Glutamatergic neuron (in vitro differentiated cells): ENCODE data around the gene SSNA1. TPM values are rescaled to one million over a fixed set of nuclear protein-coding genes. Genes with fewer than 3 reads are reported as not detected.

ENCODE experiments used
- DNase-seq: peaks from one replicate; pipeline ENCODE4 v3.0.0; 2022
- H3K27ac Mint-ChIP-seq: one replicate; pipeline ENCODE4 v1.8.0; 2020; ENCODE audit warnings: mild to moderate bottlenecking, mixed read lengths, inconsistent platforms; ENCODE audit not compliant: unreplicated experiment
- H3K27me3 Mint-ChIP-seq: one replicate; pipeline ENCODE4 v1.8.0; 2020; ENCODE audit warnings: mild to moderate bottlenecking, moderate library complexity, mixed read lengths, inconsistent platforms; ENCODE audit not compliant: unreplicated experiment
- H3K36me3 Mint-ChIP-seq: one replicate; pipeline ENCODE4 v1.8.0; 2020; ENCODE audit warnings: mild to moderate bottlenecking, mixed read lengths, inconsistent platforms; ENCODE audit not compliant: unreplicated experiment
- H3K4me1 Mint-ChIP-seq: one replicate; pipeline ENCODE4 v1.8.0; 2020; ENCODE audit warnings: mild to moderate bottlenecking, low read depth, mixed read lengths, inconsistent platforms; ENCODE audit not compliant: unreplicated experiment
- H3K4me3 Mint-ChIP-seq: one replicate; pipeline ENCODE4 v1.8.0; 2020; ENCODE audit warnings: mild to moderate bottlenecking, mixed read lengths, inconsistent platforms; ENCODE audit not compliant: unreplicated experiment
- H3K9me3 Mint-ChIP-seq: one replicate; pipeline ENCODE4 v1.8.0; 2020; ENCODE audit warnings: mild to moderate bottlenecking, moderate library complexity, mixed read lengths, inconsistent platforms; ENCODE audit not compliant: unreplicated experiment
- CTCF ChIP-seq: fragments of 200-600 bp; sonication (generic); IDR thresholded peaks from one replicate; pipeline ENCODE4 v1.5.0; 2021; ENCODE audit not compliant: partially characterized antibody, unreplicated experiment
- total RNA-seq: library from RNA; stranded (reverse); fragmentation: NEBNext Ultra II Directional; extraction: Animal tissue kit (Norgen Biotek cat#: 25700); gene quantifications from one replicate; pipeline ENCODE4 v1.2.1, GENCODE V29; 2021; ENCODE audit not compliant: unreplicated experiment

Gene SSNA1
- total RNA-seq, 1 donor from 2014 or later, result 37.3 TPM

GRCh38 chr9:137202966-137203365 is 14.5 kb downstream of the SSNA1 start:
- Mint-ChIP-seq H3K4me3 (peak overlapping the region; percentile 15), H3K9me3 (peaks cover 12% of the 10 kb centered on the region), H3K36me3 (peaks cover 5% of the 10 kb centered on the region), H3K4me1 (peaks cover 13% of the 10 kb centered on the region), H3K27ac (no peak overlapping the region), H3K27me3 (peaks cover 5% of the 10 kb centered on the region)
- TF ChIP-seq CTCF, result no peak
- DNase-seq, result no peak

- Mint-ChIP-seq H3K27ac (peak overlapping the region; percentile 85), H3K9me3 (peaks cover 12% of the 10 kb centered on the region), H3K4me3 (peak overlapping the region; percentile 97), H3K4me1 (peaks cover 13% of the 10 kb centered on the region), H3K27me3 (peaks cover 3% of the 10 kb centered on the region), H3K36me3 (peaks cover 5% of the 10 kb centered on the region)
- no peak for TF ChIP-seq CTCF
- DNase-seq, result no peak
Observed at GRCh38 chr9:137204731-137205125, 16.3 kb downstream of the SSNA1 start.

- peaks cover 12% of the 10 kb centered on the region for H3K9me3 Mint-ChIP-seq
- H3K4me1 Mint-ChIP-seq, result peaks cover 13% of the 10 kb centered on the region
- no peak for TF ChIP-seq CTCF
- peak; percentile 96 for DNase-seq
- peak within 1 kb of the TSS; percentile 97 for H3K4me3 Mint-ChIP-seq
- peak within 1 kb of the TSS; percentile 85 for H3K27ac Mint-ChIP-seq
- peaks cover 5% of the 10 kb centered on the region for H3K36me3 Mint-ChIP-seq
- peaks cover 3% of the 10 kb centered on the region for H3K27me3 Mint-ChIP-seq
Observed at GRCh38 chr9:137205126-137206069, 16.9 kb downstream of the SSNA1 start, which contains the start of the genes NDOR1 and TMEM203. NDOR1 (plus strand) TSS chr9:137205700; CDS start chr9:137205778, 78 bp downstream. TMEM203 (minus strand) TSS chr9:137205648; CDS start chr9:137205414, 234 bp downstream.

- peaks cover 5% of the 10 kb centered on the region for H3K27me3 Mint-ChIP-seq
- peaks cover 10% of the 10 kb centered on the region for H3K36me3 Mint-ChIP-seq
- H3K27ac Mint-ChIP-seq, result no peak overlapping the region
- H3K4me1 Mint-ChIP-seq, result peaks cover 13% of the 10 kb centered on the region
- H3K4me3 Mint-ChIP-seq, result peak overlapping the region; percentile 93
- no peak for TF ChIP-seq CTCF
- no peak for DNase-seq
- H3K9me3 Mint-ChIP-seq, result peaks cover 9% of the 10 kb centered on the region
Observed at GRCh38 chr9:137206602-137207001, 18.1 kb downstream of the SSNA1 start.

- Mint-ChIP-seq H3K27me3 (peaks cover 7% of the 10 kb centered on the region), H3K4me3 (no peak overlapping the region), H3K4me1 (peaks cover 3% of the 10 kb centered on the region), H3K9me3 (peaks cover 7% of the 10 kb centered on the region), H3K36me3 (peaks cover 10% of the 10 kb centered on the region), H3K27ac (no peak overlapping the region)
- no peak for DNase-seq
- no peak for TF ChIP-seq CTCF
Observed at GRCh38 chr9:137211532-137211931, 23.1 kb downstream of the SSNA1 start.
